Fibroblast of skin of right biceps (primary cell): Measurements from ENCODE around the gene ADCY10.
A peak's percentile ranks its signal among the peaks of the same experiment; 100 is the strongest.

Source experiments
- DNase-seq: peaks from one replicate; pipeline ENCODE4 v3.0.0-alpha.2; 2013

The ADCY10 gene

GRCh38 chr1:167775178-167775577 is 138.8 kb downstream of the ADCY10 start:
- DNase-seq, result peak; percentile 26

- DNase-seq, result peak; percentile 44
Observed at GRCh38 chr1:167774710-167775109, 139.2 kb downstream of the ADCY10 start.

- DNase-seq, result no peak
Observed at GRCh38 chr1:167773516-167773915, 140.4 kb downstream of the ADCY10 start.

DNA sequence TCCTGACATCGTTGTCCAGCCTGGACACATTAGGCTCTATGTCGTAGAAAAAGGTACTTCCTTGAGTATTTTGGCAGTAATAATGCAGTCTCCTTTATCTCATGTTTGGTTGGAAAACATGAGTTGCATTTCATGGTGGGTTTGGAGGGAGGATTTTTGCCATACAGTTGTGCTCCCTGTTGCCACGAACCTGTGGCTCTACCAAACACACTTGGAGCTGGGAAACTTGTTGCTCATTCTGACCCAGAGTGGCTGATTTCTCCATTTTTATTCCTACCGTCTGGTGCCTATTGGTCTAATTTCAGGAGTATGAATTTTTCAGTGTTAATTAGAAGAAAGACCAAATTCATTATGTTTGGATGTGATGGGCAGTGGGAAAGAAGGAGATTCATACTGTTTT is 141.5 kb downstream of the ADCY10 start:
- no peak for DNase-seq

- no peak for DNase-seq
Observed at GRCh38 chr1:167770127-167770526, 143.8 kb downstream of the ADCY10 start.

DNA sequence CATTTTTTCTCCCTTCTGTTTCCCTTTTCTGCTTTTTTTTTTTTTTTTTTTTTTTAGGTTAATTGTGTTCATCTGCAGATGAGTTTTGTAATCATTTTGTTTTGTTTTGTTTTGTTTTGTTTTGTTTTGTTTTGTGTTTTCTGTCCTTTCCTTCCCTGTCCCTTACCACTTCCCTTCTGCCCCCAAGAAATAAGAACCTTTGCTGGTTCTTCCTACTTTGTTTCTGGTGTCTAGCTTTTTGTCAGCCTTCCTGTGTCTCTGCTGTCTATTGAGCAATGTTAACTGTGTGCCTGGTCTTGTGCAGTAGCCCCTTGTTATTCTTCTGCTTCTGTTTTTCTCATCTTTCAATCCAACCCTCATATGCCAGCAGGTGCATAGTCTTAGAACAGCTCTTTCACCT is 146.2 kb downstream of the ADCY10 start:
- DNase-seq, result no peak

DNA sequence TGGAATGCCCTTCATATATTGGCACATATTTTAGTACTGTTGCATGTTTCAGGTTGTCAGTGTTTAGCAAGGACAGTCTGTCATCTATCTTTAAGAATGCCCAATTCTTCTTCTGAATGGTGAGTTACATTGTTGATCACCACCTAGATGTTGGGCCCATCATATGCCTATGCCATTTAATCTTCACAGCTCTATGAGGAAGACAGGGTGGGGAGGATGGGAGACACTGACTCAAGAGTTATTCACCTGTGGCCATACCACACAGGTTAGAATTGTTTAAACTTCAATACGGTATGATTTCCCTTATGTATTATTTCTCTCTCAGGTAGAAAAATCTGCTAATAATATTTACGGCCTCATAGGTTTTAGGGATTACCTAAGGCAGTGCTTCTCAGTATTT is 147.4 kb downstream of the ADCY10 start:
- DNase-seq, result no peak

DNA sequence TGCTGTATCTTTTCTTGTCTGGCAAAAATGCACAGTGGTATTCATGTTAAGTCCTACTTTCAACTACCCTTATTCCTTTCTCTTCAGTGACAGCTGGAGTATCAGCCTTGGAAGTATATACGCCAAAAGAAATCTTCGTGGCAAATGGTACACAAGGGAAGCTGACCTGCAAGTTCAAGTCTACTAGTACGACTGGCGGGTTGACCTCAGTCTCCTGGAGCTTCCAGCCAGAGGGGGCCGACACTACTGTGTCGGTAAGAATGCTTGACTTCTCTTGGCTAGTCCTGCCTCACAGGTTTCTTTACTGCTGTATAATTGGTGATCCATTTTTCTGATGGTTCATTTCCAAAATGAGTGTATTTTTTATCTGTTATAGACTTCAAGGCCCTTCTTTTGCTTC is 148.4 kb downstream of the ADCY10 start:
- DNase-seq, result no peak

GRCh38 chr1:167764458-167765330 is 149.2 kb downstream of the ADCY10 start:
- DNase-seq, result no peak

DNA sequence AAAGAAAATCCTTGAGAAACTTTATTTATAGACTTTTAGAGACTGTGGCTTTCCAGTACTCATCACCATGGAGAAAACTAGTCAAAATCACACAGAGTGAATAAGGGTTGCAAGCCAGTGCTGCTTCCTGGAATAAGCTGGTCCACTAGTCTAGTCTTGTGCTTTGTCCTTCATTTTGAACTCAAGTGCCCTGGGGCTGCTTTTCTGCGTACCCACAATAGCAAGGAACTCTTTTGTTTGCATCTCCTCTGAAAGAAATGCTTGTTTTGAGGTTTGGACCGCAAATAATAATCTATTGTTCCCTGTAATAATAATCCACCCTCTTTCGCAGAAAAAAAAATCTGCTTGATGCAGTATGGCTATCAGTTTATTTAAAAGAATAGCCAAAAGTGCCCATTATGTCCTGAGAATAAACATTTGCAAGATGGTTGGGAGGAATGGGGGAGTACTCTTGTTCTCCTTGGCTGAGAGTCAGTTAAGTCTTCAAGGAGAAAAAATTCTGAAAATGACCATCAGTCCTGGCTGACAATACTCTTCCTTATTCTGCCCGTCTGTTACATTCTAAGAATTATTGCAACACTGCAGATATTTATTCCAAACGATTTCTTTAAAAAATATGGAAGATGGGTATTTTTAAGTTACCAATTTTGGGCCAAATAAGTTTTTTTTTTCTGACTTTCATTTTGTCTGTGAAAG is 150.3 kb downstream of the ADCY10 start:
- no peak for DNase-seq

- no peak for DNase-seq
Observed at GRCh38 chr1:167762061-167762746, 151.7 kb downstream of the ADCY10 start.

DNA sequence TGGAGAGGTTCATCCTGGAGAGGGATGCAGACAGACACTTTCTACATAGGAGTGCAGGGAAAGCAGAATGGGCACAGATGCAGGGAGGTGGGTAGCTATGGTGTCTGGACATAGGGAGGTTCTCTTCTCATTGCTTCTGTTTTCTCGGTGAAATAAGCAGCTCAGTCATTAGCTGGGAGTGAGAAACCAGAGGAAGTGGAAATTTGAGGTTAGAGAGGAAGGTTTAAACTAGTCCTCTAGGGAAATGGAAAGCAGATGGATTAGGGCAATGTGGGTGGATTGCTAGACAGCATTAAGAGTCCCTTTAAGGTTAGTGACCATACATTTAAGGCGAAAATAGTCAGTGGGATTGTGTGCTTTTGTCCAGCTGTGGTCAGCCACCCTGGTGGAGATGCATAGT is 152.5 kb downstream of the ADCY10 start:
- DNase-seq, result no peak
